ENCODE data around the gene MUS81.
A peak's percentile ranks its signal among the peaks of the same experiment; 100 is the strongest.
"Not testable (repeated sequence)": the region's sequence is repeated elsewhere in the genome, so short reads cannot be mapped to it uniquely, and the experiment has no call there.

The MUS81 gene

GRCh38 chr11:65848693-65849092 lies 11.5 kb upstream of the MUS81 start:
- not testable (repeated sequence) for DNase-seq

GRCh38 chr11:65849366-65849765 lies 10.9 kb upstream of the MUS81 start:
- DNase-seq, result no peak

- DNase-seq, result no peak
Measured at GRCh38 chr11:65849771-65850216, 10.4 kb upstream of the MUS81 start.

DNA sequence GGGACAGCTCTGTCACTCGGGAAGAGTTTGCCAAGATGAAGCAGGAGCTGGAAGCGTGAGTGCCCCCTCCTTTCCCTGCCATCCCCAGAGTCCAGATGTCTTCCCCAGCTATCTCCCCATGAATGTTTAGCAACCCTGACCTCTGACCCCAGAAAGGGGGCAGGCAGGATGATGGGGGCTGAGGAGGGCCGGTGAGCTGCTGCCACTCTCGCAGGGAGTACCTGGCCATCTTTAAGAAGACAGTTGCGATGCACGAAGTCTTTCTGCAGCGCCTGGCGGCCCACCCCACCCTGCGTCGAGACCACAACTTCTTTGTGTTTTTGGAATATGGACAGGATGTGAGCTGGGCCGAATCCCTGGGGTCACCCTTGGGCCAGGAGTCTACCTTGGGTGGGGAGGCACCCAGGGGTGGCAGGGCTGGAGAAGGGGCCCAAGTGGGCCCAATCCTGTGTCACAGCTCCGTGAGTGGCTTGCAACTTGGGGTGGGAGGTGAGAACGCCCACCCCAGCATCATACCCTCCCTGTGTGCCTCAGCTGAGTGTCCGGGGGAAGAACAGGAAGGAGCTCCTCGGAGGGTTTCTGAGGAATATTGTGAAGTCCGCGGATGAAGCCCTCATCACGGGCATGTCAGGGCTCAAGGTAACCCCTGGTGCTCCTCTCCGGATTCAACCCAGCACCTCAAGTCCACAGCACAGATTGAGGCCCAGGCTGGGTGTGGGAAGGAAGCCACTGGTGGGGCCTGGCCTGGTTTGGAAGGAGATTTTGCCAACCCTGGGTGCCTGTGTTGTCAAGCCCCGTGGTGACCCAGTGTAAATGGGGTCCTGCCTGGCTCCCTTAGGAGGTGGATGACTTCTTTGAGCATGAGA lies 9.8 kb upstream of the MUS81 start:
- DNase-seq, result no peak

GRCh38 chr11:65851083-65851579 lies 9.1 kb upstream of the MUS81 start:
- peak; percentile 38 for DNase-seq

DNA sequence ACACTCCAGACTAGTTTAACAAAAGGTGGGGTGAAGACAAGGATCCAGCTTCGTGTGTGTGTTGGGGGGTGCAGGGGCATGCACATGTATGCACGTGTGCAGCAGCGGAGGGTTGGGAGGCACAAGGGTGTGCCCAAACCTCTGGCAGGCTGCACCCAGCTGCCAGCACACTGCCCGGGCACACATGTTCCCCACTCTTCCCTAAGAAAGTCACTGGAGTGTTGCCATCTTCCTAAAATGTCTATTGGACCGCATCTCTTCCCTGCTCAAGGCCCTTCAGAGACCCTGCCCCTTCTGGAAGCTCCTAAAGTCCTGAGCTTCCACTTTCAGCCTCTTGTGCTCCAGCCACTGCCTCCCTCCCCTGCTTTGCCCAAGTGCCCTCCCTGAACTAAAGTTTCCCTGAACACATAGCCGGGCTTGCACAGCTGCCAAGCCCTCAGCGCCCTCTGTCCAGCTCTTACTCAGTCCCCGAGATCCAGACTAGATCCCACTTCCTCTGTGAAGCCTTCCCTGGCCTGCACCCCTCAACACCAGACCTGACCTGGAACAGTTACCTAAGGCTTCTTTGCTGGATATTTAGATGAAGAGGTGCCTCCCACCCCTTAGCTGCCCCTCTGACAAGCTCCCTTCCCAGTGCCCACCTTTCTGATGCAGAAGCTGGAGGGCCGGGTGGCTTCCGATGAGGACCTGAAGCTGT lies 8.3 kb upstream of the MUS81 start:
- no peak for DNase-seq

DNA sequence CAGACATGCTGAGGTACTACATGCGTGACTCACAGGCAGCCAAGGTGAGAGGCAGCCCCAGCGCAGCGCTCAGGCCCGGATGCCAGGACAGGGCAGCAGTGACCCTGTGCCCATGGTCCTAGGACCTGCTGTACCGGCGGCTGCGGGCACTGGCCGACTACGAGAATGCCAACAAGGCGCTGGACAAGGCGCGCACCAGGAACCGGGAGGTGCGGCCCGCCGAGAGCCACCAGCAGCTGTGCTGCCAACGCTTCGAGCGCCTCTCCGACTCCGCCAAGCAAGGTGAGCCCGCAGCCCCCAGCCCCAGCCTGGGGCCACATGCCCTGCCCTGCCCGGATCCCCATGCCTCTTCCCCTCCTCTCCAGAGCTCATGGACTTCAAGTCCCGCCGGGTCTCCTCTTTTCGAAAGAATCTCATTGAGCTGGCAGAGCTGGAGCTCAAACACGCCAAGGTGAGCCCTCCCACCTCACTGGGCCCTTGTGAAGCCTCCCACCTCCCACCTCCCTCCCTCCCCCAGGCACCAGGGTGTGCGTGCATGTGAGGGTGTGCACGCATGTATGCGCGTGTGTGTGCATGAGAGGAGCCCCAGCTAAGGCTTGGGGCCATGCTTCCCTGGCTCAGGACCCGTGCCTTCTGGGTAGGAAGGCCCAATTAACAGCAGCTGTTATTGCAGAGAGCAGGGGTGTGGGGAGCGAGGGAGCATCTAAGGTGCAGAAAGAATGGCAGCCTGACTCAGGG lies 7.6 kb upstream of the MUS81 start:
- no peak for DNase-seq

- DNase-seq, result peak; percentile 11
Measured at GRCh38 chr11:65853246-65853979, 6.8 kb upstream of the MUS81 start.

GRCh38 chr11:65854161-65854592 lies 6.1 kb upstream of the MUS81 start:
- DNase-seq, result no peak

- no peak for DNase-seq
Measured at GRCh38 chr11:65854852-65855837, 5.1 kb upstream of the MUS81 start.

- no peak for DNase-seq
Measured at GRCh38 chr11:65855927-65856363, 4.3 kb upstream of the MUS81 start.

DNA sequence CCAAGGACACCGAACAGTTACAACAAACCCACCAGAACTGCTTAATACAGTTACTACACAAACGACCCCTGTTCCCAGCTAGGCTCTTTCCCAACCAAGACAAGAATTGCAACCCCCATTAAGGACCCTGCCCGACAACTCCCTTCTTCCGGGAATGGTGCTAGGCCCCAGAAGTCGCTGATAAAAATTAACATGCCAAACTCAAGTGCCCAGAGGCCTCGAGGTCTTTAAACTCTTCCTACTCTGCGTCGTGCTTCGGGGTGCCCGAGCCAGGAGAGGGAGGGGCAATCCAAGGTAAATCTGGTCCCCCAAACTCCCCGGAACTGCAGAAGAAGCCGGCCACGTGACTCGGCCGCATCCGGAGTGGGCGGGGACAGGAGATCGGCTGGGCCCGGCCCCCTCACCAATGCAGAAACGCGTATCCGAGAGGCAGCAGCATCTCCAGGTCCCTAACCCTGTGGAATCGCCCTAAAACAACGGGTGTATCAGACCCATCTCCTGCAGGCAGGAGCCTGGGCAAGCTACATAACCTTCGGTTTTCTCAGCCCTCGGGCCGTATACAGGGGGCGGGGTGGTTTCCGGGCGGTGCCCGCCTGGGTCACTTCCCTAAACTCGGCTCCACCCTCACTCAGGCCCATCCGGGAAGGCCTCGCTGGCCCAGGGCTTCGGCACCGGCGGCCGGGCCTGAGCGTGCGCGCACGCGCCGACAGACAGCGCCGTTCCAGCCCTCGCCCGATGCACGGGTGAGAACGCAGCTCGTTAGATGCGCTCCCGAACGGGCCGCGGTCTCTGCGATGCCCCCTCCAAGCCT lies 3.3 kb upstream of the MUS81 start:
- peak; percentile 82 for DNase-seq

- no peak for DNase-seq
Measured at GRCh38 chr11:65857500-65857852, 2.8 kb upstream of the MUS81 start.

DNA sequence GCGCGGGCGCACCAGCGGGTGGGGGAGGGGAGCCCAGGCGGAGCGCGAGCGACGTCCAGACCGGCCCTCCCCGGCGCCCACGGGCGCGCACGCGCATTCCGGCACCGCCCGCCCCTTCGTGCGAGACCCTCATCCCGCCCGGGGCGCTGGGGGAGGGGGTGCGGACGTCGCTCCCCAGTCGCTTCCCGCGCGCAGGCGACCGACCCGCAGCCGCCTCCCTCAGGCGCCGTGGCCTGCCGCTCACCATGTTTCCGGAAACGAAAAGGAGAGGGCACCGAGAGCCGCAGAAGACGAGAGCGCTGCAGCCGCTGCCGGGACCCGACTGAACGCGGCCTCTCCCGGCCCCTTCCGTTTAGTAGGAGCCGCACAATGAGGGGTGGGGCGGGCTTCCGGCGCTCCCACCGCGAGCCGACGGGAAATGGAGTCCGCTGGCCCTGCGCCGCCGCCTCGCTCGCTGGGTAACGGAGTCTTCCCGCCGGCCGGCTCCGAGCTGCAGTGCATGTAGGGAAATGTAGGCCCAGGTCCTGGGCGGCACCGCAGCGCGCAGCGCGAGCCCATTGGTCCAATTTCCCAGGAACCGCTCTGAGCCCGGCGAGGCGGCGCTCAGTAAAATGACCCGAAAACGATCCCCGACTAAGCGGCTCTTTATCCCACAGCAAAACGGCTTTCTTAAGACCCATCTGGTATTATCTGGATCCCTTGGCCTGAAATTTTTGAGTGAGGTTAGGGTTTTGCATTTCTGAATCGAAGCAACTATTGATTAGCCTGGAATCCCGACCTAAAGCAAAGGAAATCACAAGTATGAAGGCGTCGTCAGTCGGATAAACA lies 2.2 kb upstream of the MUS81 start, which contains the start of gene CFL1:
CFL1 (minus strand) TSS at position 328 of the 828 bp plus-strand sequence; CDS start at position 247, 81 bp downstream.
- DNase-seq, result peak; percentile 95

DNA sequence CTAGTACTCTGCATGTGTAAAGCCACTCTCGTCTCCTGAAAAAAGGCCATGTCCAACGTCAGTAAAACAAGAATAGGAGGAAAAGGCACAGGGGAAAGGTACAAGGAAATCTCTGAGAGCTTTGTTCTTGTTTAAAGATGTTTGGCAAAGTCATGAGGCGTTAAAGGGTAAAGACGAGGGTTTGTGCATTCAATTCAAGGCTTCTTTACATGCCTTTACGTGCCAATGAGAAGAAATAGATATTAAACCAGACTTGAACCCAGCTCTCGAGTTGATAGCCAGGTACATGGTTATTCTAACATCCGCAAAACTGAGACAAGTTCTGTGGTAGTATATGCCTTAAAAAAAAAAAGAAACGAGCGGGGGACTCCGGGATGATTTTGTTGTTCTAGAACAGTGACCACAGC lies 1.5 kb upstream of the MUS81 start:
- no peak for DNase-seq

DNA sequence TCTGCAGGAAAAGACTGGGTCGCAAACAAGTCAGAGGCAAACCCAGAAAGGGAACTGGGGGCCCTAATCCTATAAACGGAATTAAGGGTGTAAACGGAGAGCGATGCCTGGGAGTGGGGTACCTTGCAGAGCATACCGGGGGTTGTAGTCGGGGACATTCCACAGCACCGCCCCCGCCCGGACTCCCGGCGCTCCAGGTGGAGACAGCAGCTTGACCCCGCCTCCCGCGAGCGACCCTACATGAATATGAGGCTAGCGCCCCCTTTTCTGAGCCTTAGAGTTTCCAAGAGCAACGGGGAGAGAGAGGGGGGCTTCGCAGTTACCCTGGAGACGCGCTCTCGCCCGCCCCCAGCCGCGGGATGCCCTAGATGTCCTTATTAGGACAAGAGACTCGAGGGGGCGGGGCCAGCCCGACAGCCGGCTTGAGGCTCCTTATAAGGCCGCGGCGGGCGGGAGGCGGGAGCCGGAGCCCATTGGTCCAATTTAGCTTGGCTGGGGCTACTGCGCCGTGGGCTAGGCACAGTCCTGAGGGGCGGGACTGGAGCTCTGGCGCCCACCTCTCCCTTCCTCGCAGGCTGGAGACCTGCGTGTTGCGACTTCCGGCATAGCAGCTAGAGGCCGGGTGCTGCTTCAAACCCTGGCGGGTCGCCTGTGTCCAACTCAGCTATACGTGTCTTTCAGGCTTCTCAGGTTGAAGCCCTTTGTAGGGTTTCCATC lies 980 bp upstream of the MUS81 start:
- peak; percentile 98 for DNase-seq

DNA sequence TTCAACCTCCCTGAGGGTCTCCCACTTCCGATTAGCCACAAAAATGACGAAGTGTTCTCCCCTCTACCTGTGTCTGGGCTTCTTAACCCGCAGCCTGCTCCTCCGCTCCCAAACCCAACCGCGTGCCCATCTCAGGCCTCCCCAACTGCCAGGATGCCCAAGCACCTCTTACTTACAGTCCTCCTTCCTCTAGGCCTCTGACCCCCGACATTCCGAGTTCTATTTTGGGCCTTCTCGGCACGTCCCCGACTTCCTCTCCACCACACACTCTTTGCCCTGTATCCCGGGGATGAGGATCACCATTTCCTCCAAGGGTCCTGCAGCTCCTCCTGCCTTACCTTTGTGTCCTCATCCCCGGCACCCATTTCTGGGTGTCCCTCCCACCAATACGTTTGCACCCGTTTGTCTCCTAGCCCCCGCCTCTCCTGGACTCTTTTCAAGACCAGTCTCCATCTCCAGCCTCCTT lies 388 bp upstream of the MUS81 start:
- DNase-seq, result no peak

GRCh38 chr11:65861165-65861505 lies 902 bp downstream of the MUS81 start:
- DNase-seq, result no peak
